Astrocyte (in vitro differentiated cells and primary cell): ENCODE results near the gene IGSF22. TPM values are rescaled to one million over a fixed set of nuclear protein-coding genes. Genes with fewer than 3 reads are reported as not detected.

Experiments used
- DNase-seq: peaks from one replicate; pipeline ENCODE4 v3.0.0-alpha.2; 2010; ENCODE audit warnings: low read depth
- FAIRE-seq: peaks from 2 replicates; lab custom pipeline; 2011; peaks lifted over from hg19 to GRCh38; lab: Jason Lieb, UNC
- H2AFZ ChIP-seq: 2 replicates; pipeline ENCODE4 v1.6.0; 2012; ENCODE audit warnings: low read depth, low read length, inconsistent platforms
- H3K27ac ChIP-seq: 2 replicates; pipeline ENCODE4 v1.5.1; 2011; ENCODE audit warnings: low read depth, low read length, inconsistent platforms
- H3K27me3 ChIP-seq: 2 replicates; pipeline ENCODE4 v1.6.0; 2011; ENCODE audit warnings: low read length, inconsistent platforms; ENCODE audit not compliant: insufficient read depth
- H3K36me3 ChIP-seq: 2 replicates; pipeline ENCODE4 v1.5.1; 2011; ENCODE audit warnings: low read length, inconsistent platforms; ENCODE audit not compliant: insufficient read depth
- H3K4me1 ChIP-seq: 2 replicates; pipeline ENCODE4 v1.5.1; 2011; ENCODE audit warnings: low read length, inconsistent platforms; ENCODE audit not compliant: insufficient read depth
- H3K4me2 ChIP-seq: 2 replicates; pipeline ENCODE4 v1.6.0; 2012; ENCODE audit warnings: low read length, inconsistent platforms
- H3K4me3 ChIP-seq: 2 replicates; pipeline ENCODE4 v1.5.1; 2011; ENCODE audit warnings: low read depth, mild to moderate bottlenecking, low read length, inconsistent platforms; ENCODE audit not compliant: insufficient read depth
- H3K79me2 ChIP-seq: 2 replicates; pipeline ENCODE4 v1.6.0; 2012; ENCODE audit warnings: mild to moderate bottlenecking, low read length, inconsistent platforms; ENCODE audit not compliant: insufficient read depth
- H3K9ac ChIP-seq: 2 replicates; pipeline ENCODE4 v1.6.0; 2012; ENCODE audit warnings: mild to moderate bottlenecking, low read length, inconsistent platforms
- H3K9me3 ChIP-seq: 2 replicates; pipeline ENCODE4 v1.5.1; 2012; ENCODE audit warnings: low read depth, mild to moderate bottlenecking, low read length, inconsistent platforms; ENCODE audit not compliant: insufficient read depth
- H4K20me1 ChIP-seq: 2 replicates; pipeline ENCODE4 v1.6.0; 2012; ENCODE audit warnings: low read length, inconsistent platforms; ENCODE audit not compliant: insufficient read depth
- H3K27ac Mint-ChIP-seq: one replicate; pipeline ENCODE4 v1.8.0; 2021; ENCODE audit warnings: mild to moderate bottlenecking, mixed read lengths; ENCODE audit not compliant: unreplicated experiment
- H3K27me3 Mint-ChIP-seq: one replicate; pipeline ENCODE4 v1.8.0; 2021; ENCODE audit warnings: low read depth, mixed read lengths; ENCODE audit not compliant: unreplicated experiment
- H3K36me3 Mint-ChIP-seq: one replicate; pipeline ENCODE4 v1.8.0; 2021; ENCODE audit warnings: low read depth, mixed read lengths; ENCODE audit not compliant: unreplicated experiment
- H3K4me1 Mint-ChIP-seq: one replicate; pipeline ENCODE4 v1.8.0; 2021; ENCODE audit warnings: low read depth, mixed read lengths; ENCODE audit not compliant: unreplicated experiment
- H3K4me3 Mint-ChIP-seq: one replicate; pipeline ENCODE4 v1.8.0; 2021; ENCODE audit warnings: mild to moderate bottlenecking, moderate library complexity, mixed read lengths; ENCODE audit not compliant: unreplicated experiment
- H3K9me3 Mint-ChIP-seq: one replicate; pipeline ENCODE4 v1.8.0; 2021; ENCODE audit warnings: mild to moderate bottlenecking, mixed read lengths; ENCODE audit not compliant: unreplicated experiment
- CTCF ChIP-seq: IDR thresholded peaks from 2 replicates; pipeline ENCODE4 v1.5.1; 2011; ENCODE audit warnings: low read depth, mild to moderate bottlenecking, inconsistent platforms, low read length, moderate library complexity; ENCODE audit not compliant: insufficient read depth
- EZH2 ChIP-seq: IDR thresholded peaks from 2 replicates; pipeline ENCODE4 v1.6.1; 2012; ENCODE audit warnings: mild to moderate bottlenecking, low read length, inconsistent platforms; ENCODE audit not compliant: insufficient read depth
- total RNA-seq: library from RNA; stranded (reverse); gene quantifications from 2 replicates; pipeline ENCODE4 v1.2.1, GENCODE V29; 2021

The IGSF22 gene
- total RNA-seq, 1 donor from 2014 or later = 0.05 TPM

- Histone ChIP-seq H3K4me3 (no peak overlapping the region), H3K27me3 (peaks cover 4% of the 10 kb centered on the region), H3K27ac (no peak overlapping the region), H3K36me3 (no peaks in the 10 kb centered on the region), H3K4me1 (no peaks in the 10 kb centered on the region), H3K4me2 (no peak overlapping the region), H3K9ac (no peak overlapping the region), H4K20me1 (no peaks in the 10 kb centered on the region), H3K79me2 (no peaks in the 10 kb centered on the region), H2AFZ (no peak overlapping the region), H3K9me3 (no peaks in the 10 kb centered on the region)
- Mint-ChIP-seq H3K27me3 (peaks cover 31% of the 10 kb centered on the region), H3K9me3 (peaks cover 2% of the 10 kb centered on the region), H3K27ac (no peak overlapping the region), H3K4me3 (no peak overlapping the region), H3K4me1 (peaks cover 2% of the 10 kb centered on the region), H3K36me3 (no peaks in the 10 kb centered on the region)
- DNase-seq = no peak
- FAIRE-seq = no peak
- TF ChIP-seq EZH2 (no peak), CTCF (no peak)
Observed at GRCh38 chr11:18769802-18770456, 43.9 kb upstream of the IGSF22 start.

DNA sequence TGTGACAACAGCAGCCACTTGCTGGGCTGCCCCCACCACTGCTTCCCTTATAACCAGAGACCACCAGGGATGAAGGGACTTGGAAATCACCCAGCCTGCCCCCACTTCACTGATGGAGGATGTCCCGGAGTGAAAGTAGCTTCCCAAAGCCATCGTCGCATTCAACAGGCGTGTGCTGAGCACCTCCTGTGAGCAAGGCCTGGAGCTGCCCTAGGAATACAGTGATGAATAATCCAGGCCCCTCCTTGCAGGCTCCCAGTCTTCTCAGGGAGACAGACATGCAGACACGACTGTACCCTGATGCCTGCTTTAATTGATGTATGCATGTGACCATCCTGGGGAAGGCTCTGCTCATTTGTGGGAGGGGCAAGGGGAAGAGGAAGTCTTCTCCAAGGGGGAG, 43.0 kb upstream of the IGSF22 start:
- FAIRE-seq (no peak), DNase-seq (no peak)
- Mint-ChIP-seq H3K36me3 (no peaks in the 10 kb centered on the region), H3K4me1 (peaks cover 7% of the 10 kb centered on the region), H3K27me3 (peaks cover 22% of the 10 kb centered on the region), H3K9me3 (peaks cover 2% of the 10 kb centered on the region), H3K27ac (no peak overlapping the region), H3K4me3 (no peak overlapping the region)
- TF ChIP-seq EZH2 = no peak
- no peak for TF ChIP-seq CTCF
- H3K79me2 ChIP-seq = no peaks in the 10 kb centered on the region
- H4K20me1 ChIP-seq = no peaks in the 10 kb centered on the region
- H3K4me3 ChIP-seq = no peak overlapping the region
- H3K4me2 ChIP-seq = no peak overlapping the region
- H3K9me3 ChIP-seq = no peaks in the 10 kb centered on the region
- H3K4me1 ChIP-seq = peaks cover 5% of the 10 kb centered on the region
- no peak overlapping the region for H2AFZ ChIP-seq
- H3K36me3 ChIP-seq = no peaks in the 10 kb centered on the region
- H3K9ac ChIP-seq = no peak overlapping the region
- no peak overlapping the region for H3K27ac ChIP-seq
- peaks cover 3% of the 10 kb centered on the region for H3K27me3 ChIP-seq

DNA sequence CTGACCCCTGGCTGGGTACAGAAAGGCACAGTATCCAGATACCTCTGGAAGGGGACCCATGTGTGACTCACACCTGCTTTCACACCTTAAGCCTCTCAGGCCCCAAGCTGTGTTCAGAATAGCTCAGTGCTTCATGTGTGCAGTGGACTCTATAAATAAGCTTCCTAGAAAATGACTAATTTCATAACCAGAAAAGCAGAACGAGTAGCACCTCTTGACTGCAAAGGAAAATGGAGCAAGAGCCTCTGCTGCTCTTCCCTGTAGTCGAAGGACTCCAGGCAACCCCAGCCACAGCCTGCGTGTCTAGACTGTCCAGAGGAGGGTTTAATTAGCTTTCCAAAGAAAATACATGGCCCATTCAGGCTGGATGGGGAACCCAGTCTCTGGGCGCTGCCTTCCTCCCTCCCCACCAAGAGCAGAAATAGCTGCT, 42.5 kb upstream of the IGSF22 start:
- no peak overlapping the region for H3K4me3 ChIP-seq
- no peaks in the 10 kb centered on the region for H3K27me3 ChIP-seq
- Mint-ChIP-seq H3K4me3 (no peak overlapping the region), H3K27me3 (peaks cover 18% of the 10 kb centered on the region), H3K27ac (no peak overlapping the region), H3K9me3 (peaks cover 2% of the 10 kb centered on the region), H3K36me3 (no peaks in the 10 kb centered on the region), H3K4me1 (peaks cover 11% of the 10 kb centered on the region)
- peaks cover 8% of the 10 kb centered on the region for H3K4me1 ChIP-seq
- H3K9me3 ChIP-seq = no peaks in the 10 kb centered on the region
- H3K36me3 ChIP-seq = no peaks in the 10 kb centered on the region
- FAIRE-seq (no peak), DNase-seq (no peak)
- TF ChIP-seq EZH2 (no peak), CTCF (no peak)
- H3K27ac ChIP-seq = no peak overlapping the region
- H3K79me2 ChIP-seq = no peaks in the 10 kb centered on the region
- H2AFZ ChIP-seq = no peak overlapping the region
- H4K20me1 ChIP-seq = no peaks in the 10 kb centered on the region
- H3K9ac ChIP-seq = no peak overlapping the region
- H3K4me2 ChIP-seq = no peak overlapping the region
